ENCODE measurements around the gene GINS2. TPM values are rescaled to one million over a fixed set of nuclear protein-coding genes. Genes with fewer than 3 reads are reported as not detected.
A peak's percentile ranks its signal among the peaks of the same experiment; 100 is the strongest.

GINS2 gene
- total RNA-seq, 1 donor from 2014 or later: 6.5 TPM

- H3K27me3 ChIP-seq (ENCODE audit: control insufficient read depth, insufficient read depth, low read length): no peaks in the 10 kb centered on the region
- no peak for DNase-seq (ENCODE audit: low read depth)
- TF ChIP-seq CTCF (IDR thresholded peaks at IDR 0.05; ENCODE audit: insufficient read depth, low read length, poor library complexity, severe bottlenecking): no peak
These were observed 48.5 kb downstream of the GINS2 start for GRCh38 chr16:85640254-85640558.

GRCh38 chr16:85639529-85640253 is 49.1 kb downstream of the GINS2 start:
- Histone ChIP-seq H3K27me3 (ENCODE audit: control insufficient read depth, insufficient read depth, low read length) (no peaks in the 10 kb centered on the region), H3K4me3 (ENCODE audit: low read depth, low read length) (no peak overlapping the region), H3K36me3 (ENCODE audit: control insufficient read depth, insufficient read depth, low read length) (no peaks in the 10 kb centered on the region)
- no peak for TF ChIP-seq CTCF (IDR thresholded peaks at IDR 0.05; ENCODE audit: insufficient read depth, low read length, poor library complexity, severe bottlenecking)
- DNase-seq (ENCODE audit: low read depth): no peak

More at GRCh38 chr16:85640254-85640558, 48.5 kb downstream of the GINS2 start:
- H3K4me3 ChIP-seq (ENCODE audit: low read depth, low read length): no peak overlapping the region
- no peaks in the 10 kb centered on the region for H3K36me3 ChIP-seq (ENCODE audit: control insufficient read depth, insufficient read depth, low read length)

GRCh38 chr16:85638695-85639409 is 49.9 kb downstream of the GINS2 start:
- no peaks in the 10 kb centered on the region for H3K27me3 ChIP-seq (ENCODE audit: control insufficient read depth, insufficient read depth, low read length)
- no peak for TF ChIP-seq CTCF (IDR thresholded peaks at IDR 0.05; ENCODE audit: insufficient read depth, low read length, poor library complexity, severe bottlenecking)
- no peak overlapping the region for H3K4me3 ChIP-seq (ENCODE audit: low read depth, low read length)
- no peak for DNase-seq (ENCODE audit: low read depth)
- no peaks in the 10 kb centered on the region for H3K36me3 ChIP-seq (ENCODE audit: control insufficient read depth, insufficient read depth, low read length)

- no peaks in the 10 kb centered on the region for H3K36me3 ChIP-seq (ENCODE audit: control insufficient read depth, insufficient read depth, low read length)
- H3K4me3 ChIP-seq (ENCODE audit: low read depth, low read length): no peak overlapping the region
- TF ChIP-seq CTCF (IDR thresholded peaks at IDR 0.05; ENCODE audit: insufficient read depth, low read length, poor library complexity, severe bottlenecking): peak; percentile 16
- no peak for DNase-seq (ENCODE audit: low read depth)
- H3K27me3 ChIP-seq (ENCODE audit: control insufficient read depth, insufficient read depth, low read length): no peaks in the 10 kb centered on the region
These were observed 50.7 kb downstream of the GINS2 start for GRCh38 chr16:85637808-85638647.

GRCh38 chr16:85637061-85637807 is 51.5 kb downstream of the GINS2 start:
- no peaks in the 10 kb centered on the region for H3K27me3 ChIP-seq (ENCODE audit: control insufficient read depth, insufficient read depth, low read length)
- no peaks in the 10 kb centered on the region for H3K36me3 ChIP-seq (ENCODE audit: control insufficient read depth, insufficient read depth, low read length)
- no peak overlapping the region for H3K4me3 ChIP-seq (ENCODE audit: low read depth, low read length)
- TF ChIP-seq CTCF (IDR thresholded peaks at IDR 0.05; ENCODE audit: insufficient read depth, low read length, poor library complexity, severe bottlenecking): no peak
- no peak for DNase-seq (ENCODE audit: low read depth)

All from kidney epithelial cell (primary cell).